ENCODE measurements around the gene IGSF10. TPM values are rescaled to one million over a fixed set of nuclear protein-coding genes. Genes with fewer than 3 reads are reported as not detected.

Gene IGSF10
- total and polyA plus RNA-seq, 7 donors = 0.04 to 1.3 (median 0.23) TPM; not detected in 1

DNA sequence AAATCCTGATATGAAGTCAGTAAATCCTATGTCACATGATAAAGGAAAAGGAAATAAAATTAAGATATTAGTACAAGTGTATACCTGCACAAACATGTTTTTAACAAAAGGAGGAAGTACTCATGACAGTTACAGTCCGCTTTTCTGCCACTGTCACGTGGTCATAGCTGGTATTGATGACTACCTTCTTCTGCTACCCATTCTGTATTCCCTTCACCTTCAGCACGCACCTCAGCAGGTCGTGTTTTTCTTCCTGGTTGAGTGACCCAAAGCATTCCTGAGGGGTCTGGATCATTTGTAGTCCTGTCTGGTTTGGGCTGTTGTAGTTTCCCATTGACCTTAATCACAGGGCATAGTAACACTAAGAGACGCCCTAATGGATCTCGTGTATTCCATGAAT is 41.1 kb downstream of the IGSF10 start:
- no peak overlapping the region for H3K27ac ChIP-seq
- no peaks in the 10 kb centered on the region for H3K9me3 ChIP-seq
- no peak overlapping the region for H3K4me3 ChIP-seq
- no peak for DNase-seq
- H3K27me3 ChIP-seq (ENCODE audit: insufficient read depth in 3 of 3, low read length in 2 of 3) = no peaks in the 10 kb centered on the region
- H3K36me3 ChIP-seq (ENCODE audit: insufficient read depth in 1 of 2, low read depth in 1 of 2) = no peaks in the 10 kb centered on the region
- no peak for ATAC-seq
- no peak for TF ChIP-seq CTCF (IDR thresholded peaks at IDR 0.05)
- WGBS, 3 donors = 74 to 78% (median 75%) methylated on average over 6 of the region's 6 CpGs
- intact Hi-C loops (cut with DNase I) = no loop called here
- H3K4me1 ChIP-seq = no peaks in the 10 kb centered on the region

DNA sequence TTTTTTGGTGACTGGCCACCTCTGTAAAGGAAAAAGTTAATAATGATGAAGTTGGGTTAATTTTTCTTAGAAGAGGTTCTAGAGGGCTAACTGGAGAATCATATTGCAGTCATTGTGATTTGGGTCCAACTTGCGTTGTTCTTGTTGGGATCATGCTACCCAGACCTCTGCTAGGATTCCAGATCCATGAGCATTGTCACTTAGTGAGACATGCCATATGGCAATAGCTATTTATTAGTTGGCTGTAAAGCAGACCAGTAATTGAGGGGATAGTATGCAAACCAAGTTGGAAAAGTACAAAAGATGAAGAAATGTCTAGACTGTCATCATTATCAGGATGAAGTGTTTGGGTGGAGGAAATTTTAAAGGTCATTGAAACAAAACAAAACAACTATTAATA is 45.6 kb downstream of the IGSF10 start:
- Histone ChIP-seq H3K9me3 (no peaks in the 10 kb centered on the region), H3K27me3 (ENCODE audit: insufficient read depth in 3 of 3, low read length in 2 of 3) (no peaks in the 10 kb centered on the region), H3K4me3 (no peak overlapping the region), H3K36me3 (ENCODE audit: insufficient read depth in 1 of 2, low read depth in 1 of 2) (no peaks in the 10 kb centered on the region), H3K27ac (no peak overlapping the region), H3K4me1 (no peaks in the 10 kb centered on the region)
- WGBS, 3 donors = 34 to 77% (median 37%) methylated on average over 1 of the region's 1 CpG
- ATAC-seq = no peak
- TF ChIP-seq CTCF (IDR thresholded peaks at IDR 0.05) = no peak
- intact Hi-C loops (cut with DNase I) = no loop called here
- no peak for DNase-seq

- WGBS, 3 donors = 76 to 87% (median 84%) methylated on average over 5 of the region's 5 CpGs
- Histone ChIP-seq H3K4me1 (no peaks in the 10 kb centered on the region), H3K27me3 (ENCODE audit: insufficient read depth in 3 of 3, low read length in 2 of 3) (no peaks in the 10 kb centered on the region), H3K9me3 (no peaks in the 10 kb centered on the region), H3K4me3 (no peak overlapping the region), H3K36me3 (ENCODE audit: insufficient read depth in 1 of 2, low read depth in 1 of 2) (no peaks in the 10 kb centered on the region), H3K27ac (no peak overlapping the region)
- ATAC-seq (no peak), DNase-seq (no peak)
- intact Hi-C loops (cut with DNase I) = no loop called here
- TF ChIP-seq CTCF (IDR thresholded peaks at IDR 0.05) = no peak
These were observed 47.9 kb downstream of the IGSF10 start for GRCh38 chr3:151412989-151413388.

Other genes starting within 250 kb of the IGSF10 start
- gene P2RY14, start 182.5 kb downstream of the IGSF10 start, total RNA-seq = 1 to 10 TPM; 1.2 to 1.9 (median 1.7) TPM
- 1 to 10 TPM in 1 of 3 donors, under 1 TPM in 2; 0.55 to 1.2 (median 0.96) TPM for gene P2RY14, start 182.5 kb downstream of the IGSF10 start, polyA plus RNA-seq
- gene GPR87, start 144.2 kb downstream of the IGSF10 start, total RNA-seq = not detected
- gene GPR87, start 144.2 kb downstream of the IGSF10 start, polyA plus RNA-seq = not detected
- under 1 TPM; 0.28 to 0.88 (median 0.67) TPM for gene P2RY13, start 131.5 kb downstream of the IGSF10 start, total RNA-seq
- under 1 TPM; 0.03 to 0.12 (median 0.07) TPM for gene P2RY13, start 131.5 kb downstream of the IGSF10 start, polyA plus RNA-seq
- gene P2RY12, start 76.3 kb downstream of the IGSF10 start, total RNA-seq = 1 to 10 TPM in 1 of 4 donors, under 1 TPM in 3; 0.25 to 1.1 (median 0.56) TPM
- gene P2RY12, start 76.3 kb downstream of the IGSF10 start, polyA plus RNA-seq = under 1 TPM in 2 of 3 donors, not detected in 1; 0.13 to 0.14 TPM